Fibroblast of pulmonary artery (primary cell): ENCODE results near the gene TMEM271.

Source experiments
- DNase-seq: peaks from one replicate; pipeline ENCODE4 v3.0.0-alpha.2; 2010; ENCODE audit warnings: low read depth
- H3K4me3 ChIP-seq: replicated peaks from 2 replicates; pipeline ENCODE4 v1.5.1; 2011; ENCODE audit warnings: low read depth, mild to moderate bottlenecking, control low read depth, low read length, moderate library complexity
- TF ChIP-seq, protein P1 (sequence below): IDR thresholded peaks from 2 replicates; pipeline ENCODE4 v1.5.1; 2011; ENCODE audit warnings: mild to moderate bottlenecking, control low read depth, low read length, inconsistent platforms; ENCODE audit errors: missing control alignments

Gene TMEM271

DNA sequence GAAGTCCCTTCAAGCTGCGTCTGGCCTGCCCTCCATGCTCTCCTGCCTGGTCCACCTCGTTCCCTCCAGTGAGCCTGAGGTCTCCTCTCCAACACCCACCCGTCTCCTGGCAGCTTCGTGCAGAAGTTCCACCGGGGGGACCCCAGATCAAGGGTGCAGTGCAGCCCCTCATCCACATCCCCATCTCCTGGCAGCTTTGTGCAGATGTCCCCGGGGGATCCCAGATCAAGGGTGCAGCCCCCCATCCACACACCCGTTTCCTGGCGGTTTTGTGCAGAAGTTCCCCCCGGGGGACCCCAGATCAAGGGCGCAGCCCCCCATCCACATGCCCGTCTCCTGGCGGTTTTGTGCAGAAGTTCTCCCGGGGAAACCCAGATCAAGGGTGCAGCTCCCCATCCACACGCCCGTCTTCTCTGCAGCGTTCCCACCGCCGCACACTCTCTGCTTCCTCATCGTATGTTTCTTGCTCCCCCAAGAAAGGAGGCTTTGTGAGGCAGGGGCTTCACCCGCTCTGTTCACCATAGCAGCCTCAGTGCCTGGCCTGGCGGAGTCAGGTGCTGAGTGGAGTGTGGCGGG, 41.4 kb downstream of the TMEM271 start:
- no peak for DNase-seq
- H3K4me3 ChIP-seq, result no peak overlapping the region
- TF ChIP-seq, protein P1, sequence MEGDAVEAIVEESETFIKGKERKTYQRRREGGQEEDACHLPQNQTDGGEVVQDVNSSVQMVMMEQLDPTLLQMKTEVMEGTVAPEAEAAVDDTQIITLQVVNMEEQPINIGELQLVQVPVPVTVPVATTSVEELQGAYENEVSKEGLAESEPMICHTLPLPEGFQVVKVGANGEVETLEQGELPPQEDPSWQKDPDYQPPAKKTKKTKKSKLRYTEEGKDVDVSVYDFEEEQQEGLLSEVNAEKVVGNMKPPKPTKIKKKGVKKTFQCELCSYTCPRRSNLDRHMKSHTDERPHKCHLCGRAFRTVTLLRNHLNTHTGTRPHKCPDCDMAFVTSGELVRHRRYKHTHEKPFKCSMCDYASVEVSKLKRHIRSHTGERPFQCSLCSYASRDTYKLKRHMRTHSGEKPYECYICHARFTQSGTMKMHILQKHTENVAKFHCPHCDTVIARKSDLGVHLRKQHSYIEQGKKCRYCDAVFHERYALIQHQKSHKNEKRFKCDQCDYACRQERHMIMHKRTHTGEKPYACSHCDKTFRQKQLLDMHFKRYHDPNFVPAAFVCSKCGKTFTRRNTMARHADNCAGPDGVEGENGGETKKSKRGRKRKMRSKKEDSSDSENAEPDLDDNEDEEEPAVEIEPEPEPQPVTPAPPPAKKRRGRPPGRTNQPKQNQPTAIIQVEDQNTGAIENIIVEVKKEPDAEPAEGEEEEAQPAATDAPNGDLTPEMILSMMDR, result no peak

DNA sequence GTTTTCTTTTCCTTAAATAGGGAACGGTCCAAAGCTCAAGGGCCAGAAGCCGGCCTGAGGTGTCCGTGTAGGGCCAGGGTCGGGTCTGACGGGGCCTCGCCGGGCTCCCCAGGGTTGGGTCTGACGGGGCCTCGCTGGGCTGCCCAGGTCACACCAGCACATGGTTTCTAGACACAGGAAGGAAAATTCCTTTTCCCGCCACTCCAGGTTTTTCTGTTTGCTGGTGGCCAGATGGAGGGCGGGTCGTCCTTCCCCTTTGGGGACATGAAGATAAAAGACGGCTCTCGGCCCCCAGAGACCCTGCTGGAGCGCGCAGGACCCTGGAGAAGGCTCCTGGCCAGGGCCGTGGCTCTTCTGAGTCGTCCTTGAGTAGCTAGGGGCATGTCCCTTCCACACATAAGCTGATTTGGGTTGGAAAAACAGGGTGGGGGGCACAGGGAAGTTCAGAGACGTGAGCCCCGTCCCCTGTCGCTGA, 42.0 kb downstream of the TMEM271 start:
- no peak overlapping the region for H3K4me3 ChIP-seq
- TF ChIP-seq, protein P1, result no peak
- DNase-seq, result no peak

DNA sequence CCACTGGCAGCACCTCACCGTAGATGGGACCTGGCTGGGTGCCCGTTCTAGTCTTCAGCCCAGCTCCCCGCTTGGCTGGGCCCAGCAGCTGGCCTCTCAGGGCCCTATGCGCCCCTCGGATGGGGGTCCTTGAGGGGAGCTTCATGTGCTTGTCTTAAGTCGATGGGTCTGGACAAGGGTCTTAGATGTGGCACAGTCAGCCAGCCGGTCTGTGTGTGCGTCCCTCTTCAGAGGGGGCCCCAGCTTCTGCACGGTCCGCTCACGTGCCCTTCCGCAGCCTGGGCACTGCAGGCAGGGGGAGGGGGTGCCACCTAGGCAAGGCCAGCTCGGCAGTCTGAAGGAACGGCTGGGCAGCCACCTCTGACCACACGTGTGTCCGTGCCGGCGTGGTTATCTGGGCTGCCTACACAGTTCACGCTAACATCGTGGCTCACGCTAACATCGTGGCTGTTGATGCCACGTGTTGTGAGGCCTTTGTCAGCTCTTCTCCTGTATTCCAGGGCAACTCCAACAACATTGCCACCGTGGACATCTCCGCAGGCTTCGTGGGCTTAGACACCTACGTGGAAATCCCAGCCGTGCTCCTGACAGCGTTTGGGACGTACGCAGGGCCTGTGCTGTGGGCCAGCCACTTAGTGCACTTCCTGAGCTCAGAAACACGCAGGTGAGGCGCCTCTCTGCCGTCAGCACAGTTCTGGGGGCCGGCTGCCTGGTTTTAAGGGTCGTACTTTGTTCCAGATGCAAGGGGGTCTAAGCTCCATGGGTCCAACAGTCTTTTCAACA, 42.6 kb downstream of the TMEM271 start:
- DNase-seq, result no peak
- H3K4me3 ChIP-seq, result no peak overlapping the region
- TF ChIP-seq, protein P1, result no peak

DNA sequence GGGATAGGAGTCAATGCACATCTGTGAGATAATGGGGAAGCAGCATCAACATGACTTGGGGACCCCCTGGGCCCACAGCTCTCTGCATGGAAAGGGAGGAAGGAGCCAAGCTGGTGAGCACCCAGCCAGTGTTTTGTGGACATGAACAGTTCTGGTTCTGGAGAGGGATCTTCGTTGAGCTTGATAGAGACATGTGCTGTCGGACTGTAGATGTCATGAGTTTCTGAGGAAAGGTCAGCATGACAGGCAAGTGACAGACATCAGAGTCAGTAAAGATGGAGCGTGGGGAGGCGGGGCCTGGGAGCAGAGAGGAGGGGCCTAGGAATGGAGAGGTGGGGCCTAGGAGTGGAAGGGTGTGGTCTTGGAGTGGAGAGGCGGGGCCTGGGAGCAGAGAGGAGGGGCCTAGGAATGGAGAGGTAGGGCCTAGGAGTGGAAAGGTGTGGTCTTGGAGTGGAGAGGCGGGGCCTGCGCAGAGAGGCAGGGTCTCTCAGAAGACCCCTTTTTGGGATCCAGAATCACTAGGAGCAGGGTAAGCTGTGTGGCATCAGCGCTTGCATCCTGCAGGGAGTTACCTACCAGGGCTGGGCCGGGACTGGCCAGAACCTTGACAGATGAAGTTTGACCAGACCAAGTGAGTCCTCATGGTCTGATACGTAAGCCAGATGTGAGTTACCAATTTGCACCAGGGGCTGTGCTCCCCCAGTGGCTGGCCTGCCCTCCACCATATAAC, 43.3 kb downstream of the TMEM271 start:
- no peak overlapping the region for H3K4me3 ChIP-seq
- TF ChIP-seq, protein P1, result no peak
- DNase-seq, result no peak

DNA sequence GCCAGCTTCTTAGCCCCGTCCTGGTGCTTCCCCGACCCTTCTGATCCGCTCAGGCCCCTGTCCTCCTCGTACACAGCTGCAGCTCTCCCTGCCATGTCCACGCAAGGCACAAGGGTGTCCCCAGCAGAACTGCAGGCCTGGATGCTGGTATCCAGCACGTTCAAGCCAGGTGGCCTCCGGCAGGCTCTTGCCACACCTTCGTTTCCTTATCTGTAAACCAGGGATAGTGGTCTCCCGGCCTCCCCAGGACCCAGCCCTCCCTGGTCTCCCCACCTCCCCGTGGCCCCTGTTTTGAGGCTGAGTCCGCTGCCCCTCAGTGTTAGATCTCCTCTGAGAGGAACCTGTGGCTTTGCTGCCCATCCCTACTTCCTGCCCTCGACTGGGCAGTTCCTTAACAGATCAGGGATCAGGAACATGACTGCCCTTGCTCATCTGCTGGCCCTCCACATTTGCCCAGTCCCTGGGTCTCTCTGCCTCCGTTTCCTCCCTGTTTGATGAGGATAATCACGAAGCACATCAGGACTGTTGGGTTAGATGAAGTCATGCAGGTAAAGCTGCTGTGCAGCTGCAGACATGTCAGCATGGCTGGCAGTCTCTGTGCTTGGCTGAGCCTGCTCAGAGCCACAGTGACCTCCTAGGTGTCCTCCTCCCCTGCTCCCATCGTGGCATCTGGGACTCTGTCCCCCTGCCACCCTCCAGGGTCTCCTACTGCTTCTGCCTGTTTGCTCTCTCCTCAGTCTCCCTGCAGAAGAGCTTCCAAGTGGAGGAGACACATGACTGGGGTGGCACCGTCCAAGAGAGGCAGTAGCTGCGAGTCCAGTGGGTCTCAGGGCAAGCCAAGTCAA, 44.2 kb downstream of the TMEM271 start:
- no peak for DNase-seq
- no peak overlapping the region for H3K4me3 ChIP-seq
- TF ChIP-seq, protein P1, result no peak

DNA sequence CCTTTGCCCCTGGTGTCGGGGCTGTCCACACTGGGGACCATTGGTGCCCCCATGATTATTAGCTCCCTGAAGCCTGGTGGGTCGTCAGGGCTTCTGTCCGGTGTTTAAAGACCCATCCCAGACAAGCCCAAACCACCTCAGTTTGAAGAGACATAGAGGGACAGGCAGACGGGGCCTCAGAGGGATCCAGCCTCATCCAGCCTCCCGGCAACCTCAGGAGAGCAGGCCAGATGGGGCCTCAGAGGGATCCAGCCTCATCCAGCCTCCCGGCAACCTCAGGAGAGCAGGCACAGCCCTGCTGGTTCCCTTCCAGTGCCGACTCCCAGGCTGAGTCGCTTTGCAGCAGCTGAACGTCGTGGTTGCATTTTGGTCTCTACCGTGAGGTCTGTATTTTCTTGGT, 45.0 kb downstream of the TMEM271 start:
- H3K4me3 ChIP-seq, result no peak overlapping the region
- TF ChIP-seq, protein P1, result no peak
- DNase-seq, result no peak
